Hematopoietic multipotent progenitor cell treated with erythropoietin and hydrocortisone succinate and interleukin-3 and kit ligand, for 17 days (in vitro differentiated cells): ENCODE results near the gene PRKD3.
"Not testable (repeated sequence)": the region's sequence is repeated elsewhere in the genome, so short reads cannot be mapped to it uniquely, and the experiment has no call there.

Source experiments
- DNase-seq: peaks from one replicate; pipeline ENCODE4 v3.0.0-alpha.2; 2015; ENCODE audit warnings: low spot score

Gene PRKD3

DNA sequence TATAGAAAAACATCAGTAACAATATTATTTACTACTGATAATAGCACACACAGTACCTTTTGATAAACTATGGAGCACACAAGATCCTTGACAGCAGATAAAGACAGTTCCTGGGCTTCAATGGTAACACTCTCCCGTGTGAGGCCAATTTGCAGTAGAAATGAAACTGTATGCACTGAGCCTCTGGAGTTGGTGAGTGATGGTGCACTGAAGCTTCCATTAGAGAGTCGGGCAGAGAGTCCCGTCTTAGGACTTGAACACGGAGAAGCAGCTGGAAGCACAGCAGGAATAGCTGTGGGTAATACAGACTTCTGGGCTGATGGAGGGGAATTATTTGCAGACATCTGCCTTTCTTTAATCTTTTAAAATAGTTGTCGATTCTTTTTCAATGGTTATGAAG lies 8.5 kb downstream of the PRKD3 start:
- DNase-seq, result no peak

DNA sequence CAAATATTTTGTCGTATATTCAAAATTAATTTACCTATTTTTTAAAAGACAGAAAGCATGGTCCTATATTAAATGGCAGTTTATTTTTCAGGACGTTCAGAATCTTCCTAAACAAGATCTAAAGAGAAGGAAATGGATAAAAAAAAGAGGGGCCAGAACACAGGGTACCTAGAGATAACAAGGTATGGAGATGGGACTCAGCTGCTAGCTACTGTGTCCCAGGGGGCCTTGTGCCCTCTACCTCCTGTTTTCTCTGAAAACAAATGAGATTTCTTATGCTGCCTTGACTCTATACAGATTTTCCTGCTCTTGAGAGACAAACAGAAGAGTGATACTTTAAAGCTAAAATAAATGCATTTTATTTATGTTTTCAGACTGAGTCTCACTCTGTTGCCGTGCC lies 9.3 kb downstream of the PRKD3 start:
- no peak for DNase-seq

DNA sequence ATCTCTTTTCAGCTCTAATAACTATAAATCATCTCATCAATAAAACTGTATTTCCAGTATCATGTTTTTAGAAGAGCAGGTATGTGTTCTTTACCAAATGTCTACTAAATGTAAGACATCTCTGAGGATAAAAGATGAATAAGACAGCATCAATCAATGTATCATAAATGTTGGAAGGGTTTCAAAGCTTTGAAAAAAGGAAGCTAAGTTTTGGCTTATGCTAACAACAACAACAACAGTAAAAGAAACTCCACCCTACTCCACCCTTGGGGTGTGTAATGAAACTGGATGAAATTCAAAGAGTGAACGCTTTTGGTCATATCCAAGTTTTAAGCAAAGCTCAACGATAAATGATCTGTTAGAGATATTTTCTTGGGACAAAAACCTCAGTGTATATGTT lies 17.1 kb downstream of the PRKD3 start:
- no peak for DNase-seq

DNA sequence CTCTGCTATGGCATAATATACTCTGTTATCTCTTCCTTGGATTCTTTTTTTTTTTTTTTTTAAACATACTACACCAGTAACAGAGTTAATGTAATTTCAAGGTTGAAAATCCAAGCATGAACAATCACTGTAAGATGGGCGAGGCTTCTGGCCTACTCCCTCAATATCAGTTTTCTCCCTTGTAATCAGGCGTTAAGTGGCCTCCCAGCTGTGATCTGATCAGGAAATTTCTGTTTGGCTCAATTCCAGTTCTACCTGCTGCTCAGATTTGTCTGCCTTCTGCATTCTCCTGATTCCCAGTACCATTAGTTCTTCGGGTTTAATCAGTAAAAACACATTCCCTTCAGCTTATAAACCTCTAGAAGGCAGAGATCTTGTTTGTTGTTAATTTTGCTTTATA lies 18.6 kb downstream of the PRKD3 start:
- DNase-seq, result no peak

DNA sequence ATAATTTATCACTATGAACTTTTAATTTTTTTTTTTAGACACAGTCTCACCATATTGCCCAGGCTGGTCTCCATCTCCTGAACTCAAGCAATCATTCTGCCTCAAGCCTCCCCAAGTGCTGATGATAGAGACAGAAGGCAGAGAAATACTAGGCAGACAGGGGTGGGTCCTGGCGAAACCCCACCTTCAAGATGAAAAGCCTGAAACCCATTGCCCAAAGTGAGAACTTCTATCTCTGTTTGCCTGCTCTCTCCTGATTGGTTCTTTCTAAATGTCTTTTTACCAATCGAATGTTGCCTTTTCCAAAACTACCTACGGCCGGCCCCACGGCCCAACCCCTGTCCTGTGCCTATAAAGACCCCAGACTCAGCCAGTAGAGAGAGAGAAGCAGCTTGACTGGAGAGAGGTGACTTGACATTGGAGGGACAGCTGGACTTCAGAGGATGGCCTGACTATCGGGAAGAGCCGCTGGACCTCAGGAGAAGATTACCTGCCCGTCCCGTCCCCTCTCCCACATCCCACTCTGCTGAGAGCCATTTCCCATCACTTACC lies 21.9 kb downstream of the PRKD3 start:
- DNase-seq, result no peak

DNA sequence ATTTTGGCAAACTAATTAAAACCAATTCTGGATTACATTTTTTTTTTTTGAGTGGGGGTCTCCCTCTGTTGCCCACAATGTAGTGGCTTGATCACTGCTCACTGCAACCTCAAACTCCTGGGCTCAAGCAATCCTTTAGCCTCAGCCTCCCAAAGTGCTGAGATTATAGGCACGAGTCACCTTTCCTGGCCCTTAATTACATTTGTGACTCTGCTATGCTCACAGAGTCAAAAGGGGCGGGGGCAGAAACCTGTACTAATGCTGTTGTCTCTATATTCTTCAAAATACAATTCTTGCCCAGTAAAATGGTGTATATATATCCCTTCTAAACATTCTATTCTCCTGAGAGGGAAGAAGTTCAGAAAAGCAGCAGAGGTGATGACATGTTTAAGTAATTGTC lies 23.2 kb downstream of the PRKD3 start:
- no peak for DNase-seq

DNA sequence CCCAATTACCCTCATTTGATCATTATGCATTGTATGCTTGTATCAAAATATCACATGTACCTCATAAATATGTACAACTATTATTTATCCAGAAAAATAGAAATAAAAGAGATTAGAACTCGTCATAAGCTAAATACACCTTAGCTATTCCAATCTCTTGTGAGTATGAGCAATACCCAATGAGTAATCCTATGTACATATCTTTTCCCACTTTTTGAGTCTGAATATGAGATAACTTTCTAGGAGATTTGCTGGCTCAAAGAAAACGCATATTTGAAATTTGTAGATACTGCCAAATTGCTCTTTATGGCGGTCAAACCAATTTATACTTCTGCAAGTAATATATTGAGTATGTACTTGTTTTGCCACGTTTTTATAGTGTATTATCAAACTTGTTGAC lies 24.1 kb downstream of the PRKD3 start:
- no peak for DNase-seq

DNA sequence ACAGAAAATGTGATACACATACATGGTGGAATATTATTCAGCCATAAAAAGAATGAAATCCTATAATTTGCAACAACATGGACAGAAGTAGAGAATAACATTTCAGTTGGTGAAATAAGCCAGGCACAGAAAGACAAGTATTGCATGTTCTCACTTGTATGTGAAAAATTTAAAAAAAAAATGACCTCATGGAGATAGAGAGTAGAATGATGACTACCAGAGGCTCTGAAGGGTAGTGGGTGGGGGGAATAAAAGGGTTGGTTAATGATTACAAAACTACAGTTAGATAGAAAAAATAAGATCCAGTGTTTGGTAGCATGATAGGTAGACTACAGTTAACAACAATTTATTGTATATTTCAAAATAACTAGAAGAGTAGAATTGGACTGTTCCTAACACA lies 24.5 kb downstream of the PRKD3 start:
- no peak for DNase-seq

DNA sequence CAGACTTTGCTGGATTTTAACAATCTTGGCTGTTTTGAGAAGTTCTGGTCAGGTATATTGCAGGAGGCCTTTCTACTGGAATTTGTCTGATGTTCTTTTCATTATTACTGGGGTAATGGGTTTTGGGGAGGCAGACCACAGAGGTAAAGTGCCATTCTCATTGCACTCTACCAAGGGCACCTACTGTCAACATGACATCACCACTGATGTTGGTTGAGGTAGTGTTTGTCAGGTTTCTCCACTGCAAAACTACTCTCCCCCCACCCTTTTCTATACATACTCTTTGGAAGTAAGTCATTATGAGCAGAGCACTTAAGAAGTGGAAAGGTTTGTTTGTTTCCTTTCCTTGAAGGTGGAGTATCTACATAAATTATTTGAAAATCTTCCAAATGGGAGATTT lies 27.0 kb downstream of the PRKD3 start:
- no peak for DNase-seq

DNA sequence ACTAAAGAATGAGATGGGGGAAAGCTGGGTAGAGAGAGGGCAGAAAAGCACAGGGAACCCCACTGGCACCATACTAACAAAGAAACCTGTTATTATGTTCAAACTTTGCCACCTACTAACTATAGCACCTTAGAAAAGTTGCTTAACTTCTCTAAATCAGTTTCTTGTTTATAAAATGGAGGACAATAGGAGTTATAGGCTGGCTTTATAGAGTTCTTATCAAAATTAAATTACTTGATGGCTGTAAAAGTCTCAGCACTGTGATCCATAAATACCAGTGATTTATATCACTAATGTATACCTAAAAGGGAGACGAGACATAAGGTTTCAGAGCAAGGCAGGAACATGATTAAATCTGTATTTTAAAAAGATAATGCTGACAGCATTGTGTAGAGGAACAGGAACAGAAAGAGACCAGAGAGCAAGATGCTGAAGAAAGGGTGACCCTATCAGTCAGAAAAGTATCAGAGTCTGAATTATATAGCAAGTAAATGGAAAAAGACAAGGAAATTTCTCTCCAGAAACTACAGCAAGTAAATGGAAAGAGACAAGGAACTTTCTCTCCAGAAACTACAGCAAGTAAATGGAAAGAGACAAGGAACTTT lies 29.1 kb downstream of the PRKD3 start:
- no peak for DNase-seq

DNA sequence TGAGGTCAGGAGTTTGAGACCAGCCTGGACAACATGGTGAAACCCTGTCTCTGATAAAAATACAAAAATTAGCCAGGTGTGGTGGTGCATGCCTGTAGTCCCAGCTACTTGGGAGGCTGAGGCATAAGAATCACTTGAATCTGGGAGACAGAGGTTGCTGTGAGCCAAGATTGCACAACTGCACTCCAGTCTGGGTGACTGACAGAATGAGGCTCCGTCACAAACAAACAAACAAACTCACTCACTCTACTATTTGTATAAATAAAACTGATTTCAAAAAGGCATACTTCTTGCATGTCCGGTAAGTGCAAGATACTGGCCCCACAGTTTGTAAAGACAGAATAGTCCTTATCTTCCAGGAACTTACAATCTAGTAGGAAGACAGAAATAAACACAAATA lies 29.8 kb downstream of the PRKD3 start:
- DNase-seq, result not testable (repeated sequence)

DNA sequence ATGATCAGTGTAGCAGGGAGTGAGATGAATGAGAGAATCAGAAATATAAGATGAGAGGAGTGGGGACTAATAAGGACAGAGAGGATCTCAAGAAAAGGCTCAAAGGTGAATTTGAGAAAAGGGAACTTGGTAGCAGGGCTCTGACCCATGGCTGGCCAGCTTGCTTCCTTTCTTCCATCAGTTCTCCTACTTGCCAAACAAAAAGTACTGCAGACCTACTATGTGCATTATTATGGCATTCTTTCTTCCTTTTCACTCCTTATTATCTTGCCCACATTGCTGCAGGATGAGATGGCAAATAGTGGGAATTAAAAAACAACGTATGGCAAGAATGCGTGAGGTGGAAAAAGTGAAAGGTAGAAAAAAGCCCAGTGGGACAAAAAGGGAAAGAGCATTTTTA lies 33.0 kb downstream of the PRKD3 start:
- DNase-seq, result no peak

DNA sequence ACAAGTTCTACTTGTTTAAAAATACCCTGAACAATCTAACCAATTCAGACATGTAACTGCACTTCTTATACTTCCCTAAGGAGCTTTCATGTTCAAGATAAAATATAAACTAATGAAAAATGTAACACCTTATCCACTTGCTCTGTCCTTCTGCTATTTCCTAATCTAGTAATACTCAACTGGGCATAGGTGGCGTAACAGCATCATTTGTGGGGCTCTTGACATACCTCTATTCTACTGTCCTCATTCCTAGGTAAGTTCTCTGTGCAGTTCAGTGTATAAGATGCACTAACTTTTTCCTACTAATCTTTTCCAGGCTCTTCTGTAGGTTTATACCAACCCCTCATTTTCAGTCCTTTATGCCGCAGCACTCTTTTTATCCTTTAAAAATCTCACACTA lies 36.7 kb downstream of the PRKD3 start:
- DNase-seq, result no peak

DNA sequence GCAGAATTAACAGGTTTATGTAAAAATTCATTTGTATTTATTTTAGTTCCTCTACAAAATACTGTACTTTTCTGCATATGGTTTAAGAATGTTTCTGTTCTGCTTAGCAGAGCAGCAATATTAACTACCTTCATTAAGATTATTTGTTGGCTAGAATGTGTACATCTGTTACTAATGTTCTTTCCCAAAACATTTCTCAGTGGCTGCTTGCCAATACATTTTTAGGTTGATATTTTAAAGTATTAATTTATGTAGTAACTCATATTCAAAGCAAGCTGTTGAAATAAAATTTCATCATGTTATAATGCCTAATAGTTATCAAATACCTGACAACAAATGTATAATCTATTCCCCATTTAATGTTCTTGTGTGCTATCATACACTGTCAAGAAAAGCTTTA lies 40.3 kb downstream of the PRKD3 start:
- no peak for DNase-seq

DNA sequence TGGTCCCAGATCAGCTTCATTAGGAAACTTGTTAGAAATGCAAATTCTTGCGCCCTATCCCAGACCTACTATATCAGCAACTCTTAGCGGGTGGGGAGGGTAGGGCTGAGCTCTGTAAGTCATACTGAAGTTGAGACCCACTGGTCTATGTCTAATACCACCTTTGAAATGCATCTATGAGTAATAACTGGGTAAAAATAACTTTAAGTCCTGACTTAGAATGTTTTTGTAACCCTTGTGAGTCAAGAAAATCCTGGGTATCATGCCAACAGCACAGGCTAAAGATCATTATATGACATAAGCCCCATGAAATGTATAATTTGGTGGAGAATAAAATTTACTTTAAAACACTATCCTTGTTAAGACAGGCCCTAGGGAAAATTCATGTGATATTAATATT lies 41.4 kb downstream of the PRKD3 start:
- no peak for DNase-seq

DNA sequence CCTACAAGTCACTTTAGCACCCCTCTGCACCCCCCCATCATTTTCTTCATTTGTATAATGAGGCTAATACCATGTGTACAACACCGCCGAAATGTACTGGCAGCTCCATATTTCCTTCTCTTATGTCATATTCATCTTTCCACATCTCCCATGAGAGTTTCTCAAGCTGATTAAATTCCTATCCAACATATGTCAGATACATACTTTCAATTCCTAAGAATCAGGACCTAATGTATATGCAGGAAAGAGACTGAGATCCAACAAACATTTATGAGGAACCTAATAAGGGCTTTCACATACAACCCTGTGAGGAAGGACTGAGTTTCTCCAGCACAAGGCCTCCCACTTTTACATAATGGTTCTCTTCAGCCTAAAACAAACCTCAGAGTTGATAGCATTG lies 41.9 kb downstream of the PRKD3 start:
- no peak for DNase-seq

DNA sequence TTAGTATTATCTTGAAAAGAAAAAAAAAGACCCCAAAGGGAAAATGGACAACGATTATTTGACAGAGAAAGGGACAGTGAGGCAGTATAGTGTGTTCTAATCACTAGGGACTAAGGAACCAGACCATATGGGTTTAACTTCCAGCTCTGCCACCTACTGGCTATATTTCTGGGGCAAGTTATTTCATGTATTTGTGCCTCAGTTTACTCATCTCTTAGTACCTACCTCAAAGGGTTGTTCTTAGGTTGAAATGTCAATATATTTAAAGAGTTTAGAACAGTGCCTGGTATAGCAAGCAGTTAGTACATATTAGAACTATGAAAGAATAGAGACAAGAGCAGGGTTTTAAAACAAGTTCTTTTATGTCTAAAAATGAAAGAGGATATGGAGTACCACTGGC lies 42.7 kb downstream of the PRKD3 start:
- DNase-seq, result no peak

DNA sequence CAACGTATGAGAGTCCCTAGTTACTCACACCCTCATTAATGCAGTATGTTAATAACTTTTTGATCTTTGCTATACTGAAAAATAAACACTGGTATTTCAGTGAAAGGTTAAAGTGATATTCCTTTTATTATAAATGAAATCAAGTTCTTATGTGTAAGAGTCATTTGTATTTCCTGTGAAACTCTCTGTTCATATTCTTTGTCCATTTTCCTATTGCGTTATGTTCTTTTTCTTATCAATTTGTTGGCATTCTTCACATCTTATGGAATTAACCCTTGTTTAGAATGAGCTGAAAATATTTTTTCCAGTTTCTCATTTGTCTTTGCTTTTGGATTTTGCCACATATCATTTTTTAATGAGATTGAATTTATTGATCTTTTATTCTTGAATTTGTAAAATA lies 48.3 kb downstream of the PRKD3 start:
- DNase-seq, result no peak
